Right kidney (tissue), 1 donor: Measurements from ENCODE around the gene FAM174B.

ENCODE experiments used
- DNase-seq: peaks from one replicate; pipeline ENCODE4 v3.0.0-alpha.2; 2016

Gene FAM174B

DNA sequence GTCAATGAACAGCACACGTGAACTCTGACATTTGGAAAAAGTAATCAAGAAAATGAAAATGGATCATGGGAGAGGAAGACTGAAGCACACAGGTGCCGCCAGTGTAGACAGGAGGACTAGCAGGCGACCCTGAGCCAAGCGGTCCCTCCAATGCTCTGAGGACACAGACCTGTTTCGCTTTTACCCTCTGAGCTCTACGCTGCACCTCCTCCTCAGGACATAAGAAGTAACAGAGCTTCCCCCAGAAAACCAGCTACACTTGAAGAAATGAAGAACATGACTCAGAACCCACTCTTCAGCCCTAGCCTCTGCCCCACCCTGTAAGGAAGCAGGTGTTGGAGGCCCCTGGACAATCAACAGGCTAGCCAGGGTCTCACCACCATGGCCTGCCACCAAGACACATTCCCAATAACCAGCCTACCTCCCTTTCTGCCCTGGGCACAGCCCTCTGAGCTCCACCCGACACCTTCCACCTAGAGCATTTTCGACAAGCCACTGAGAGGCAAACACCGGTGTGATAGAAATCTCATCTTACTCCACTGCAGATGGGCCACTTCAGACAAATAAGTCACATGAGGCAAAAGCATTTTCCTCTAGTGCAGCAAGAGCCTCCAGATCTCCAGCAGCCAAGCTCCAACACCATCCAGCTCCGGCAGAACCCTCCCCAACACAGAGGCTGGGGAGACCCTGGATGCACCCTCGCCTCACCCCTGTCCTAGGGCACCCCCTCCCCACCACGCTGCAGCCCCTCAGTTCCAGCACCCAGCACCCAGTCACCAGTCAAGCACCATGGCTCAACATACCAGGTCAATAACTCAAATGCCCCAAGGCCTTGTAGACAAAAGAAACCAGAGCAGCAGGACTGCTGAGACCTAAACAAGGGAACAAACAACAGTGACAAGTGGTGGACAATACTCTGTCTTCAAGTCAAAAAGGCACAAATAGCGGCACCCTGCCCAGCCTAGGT, 11.4 kb downstream of the FAM174B start:
- no peak for DNase-seq

DNA sequence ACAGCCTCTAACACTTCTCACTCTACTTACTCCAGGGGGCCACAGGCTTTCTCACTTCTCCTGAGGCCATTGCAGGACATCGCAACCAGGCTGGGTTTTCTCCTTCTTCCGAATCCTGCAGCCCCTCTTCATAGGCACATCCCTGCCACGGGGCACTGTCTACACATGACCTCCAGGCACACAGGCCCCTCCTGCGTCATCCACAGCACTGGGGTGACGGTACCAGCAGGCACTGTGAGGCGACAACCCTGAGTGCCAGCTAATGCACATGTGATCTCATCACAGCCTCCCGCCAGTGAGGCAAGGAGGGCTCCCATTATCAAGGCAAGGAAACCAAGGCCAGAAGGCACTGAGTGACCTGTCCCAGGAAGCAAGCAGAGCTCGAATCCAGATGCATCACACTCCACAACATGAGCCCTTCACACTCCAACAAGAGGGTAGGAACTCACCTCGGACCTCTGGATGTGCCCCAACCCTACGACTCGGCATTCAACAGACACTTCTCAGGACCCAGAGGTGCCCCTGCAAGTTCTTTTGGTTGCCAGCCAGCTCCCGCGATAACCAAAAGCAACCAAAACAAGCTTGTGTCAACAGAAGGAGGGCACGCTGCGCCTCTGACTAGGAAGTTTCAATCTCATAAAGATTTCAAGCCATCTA, 16.7 kb downstream of the FAM174B start:
- DNase-seq: no peak

DNA sequence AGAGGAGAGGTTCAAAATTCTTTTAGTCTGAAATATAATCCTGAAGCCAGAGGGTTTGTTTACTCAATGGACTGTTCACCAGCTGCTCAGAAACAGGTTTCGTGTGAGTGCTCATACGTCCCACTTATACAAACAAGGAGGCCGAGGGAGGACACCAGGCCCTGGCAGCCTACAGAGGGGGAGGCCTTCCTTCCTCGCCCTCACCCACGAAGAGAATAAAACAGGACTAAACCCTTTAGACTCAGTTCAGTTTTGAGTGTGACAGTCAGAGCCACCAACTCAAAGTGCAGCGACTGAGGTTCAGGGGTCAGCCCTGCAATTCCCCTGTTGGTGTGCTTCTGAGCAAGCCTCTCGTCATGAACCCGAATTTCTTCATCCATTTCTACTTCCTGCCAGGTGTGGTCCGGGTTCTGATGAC, 17.3 kb downstream of the FAM174B start:
- DNase-seq: peak; percentile 59

DNA sequence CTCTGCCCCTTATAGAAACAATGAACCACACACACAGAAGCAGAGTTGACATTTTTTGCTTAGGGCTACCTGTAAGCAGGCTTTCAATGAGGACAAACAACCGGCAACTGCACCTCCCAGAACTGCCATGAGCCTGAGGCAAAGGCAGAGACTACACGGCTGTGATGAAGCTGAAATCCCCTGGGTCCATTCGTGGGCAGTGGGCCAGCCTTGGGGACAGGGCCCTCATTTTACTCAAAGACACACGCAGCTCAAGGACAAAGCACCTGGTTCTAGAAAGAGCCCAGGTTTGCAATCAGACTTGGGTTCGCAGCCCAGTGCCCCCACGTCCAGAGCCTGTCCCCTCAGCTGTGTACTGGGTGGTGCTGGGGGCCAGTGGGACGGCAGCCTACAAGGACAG, 17.9 kb downstream of the FAM174B start:
- DNase-seq: peak; percentile 38

DNA sequence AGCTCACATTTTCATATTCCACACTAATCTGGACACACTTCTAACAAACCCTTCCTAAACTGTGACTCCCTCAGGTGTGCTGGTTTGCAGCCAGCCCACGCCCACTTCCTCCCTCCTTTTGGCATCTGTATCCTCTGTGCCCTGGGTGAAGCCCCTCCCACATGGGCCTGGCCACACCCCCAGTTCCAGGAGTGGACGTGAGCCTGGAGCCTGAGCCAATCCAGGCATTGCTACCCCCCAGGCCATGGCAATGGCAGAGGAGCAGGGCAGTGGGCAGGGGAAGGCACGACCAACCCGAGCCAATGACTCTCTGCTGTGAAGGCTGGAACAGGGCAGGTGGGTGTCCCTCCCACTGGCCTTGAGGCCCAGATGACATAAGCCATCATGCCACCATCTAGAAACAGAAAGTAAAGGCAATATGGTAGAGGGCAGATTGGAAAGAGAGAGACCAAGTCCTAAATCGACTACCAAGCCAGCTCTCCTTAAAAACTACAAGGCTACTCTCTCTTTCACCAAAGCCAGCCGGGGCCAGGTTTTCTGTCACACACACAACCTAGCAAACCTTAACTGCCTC, 18.6 kb downstream of the FAM174B start:
- DNase-seq: no peak

DNA sequence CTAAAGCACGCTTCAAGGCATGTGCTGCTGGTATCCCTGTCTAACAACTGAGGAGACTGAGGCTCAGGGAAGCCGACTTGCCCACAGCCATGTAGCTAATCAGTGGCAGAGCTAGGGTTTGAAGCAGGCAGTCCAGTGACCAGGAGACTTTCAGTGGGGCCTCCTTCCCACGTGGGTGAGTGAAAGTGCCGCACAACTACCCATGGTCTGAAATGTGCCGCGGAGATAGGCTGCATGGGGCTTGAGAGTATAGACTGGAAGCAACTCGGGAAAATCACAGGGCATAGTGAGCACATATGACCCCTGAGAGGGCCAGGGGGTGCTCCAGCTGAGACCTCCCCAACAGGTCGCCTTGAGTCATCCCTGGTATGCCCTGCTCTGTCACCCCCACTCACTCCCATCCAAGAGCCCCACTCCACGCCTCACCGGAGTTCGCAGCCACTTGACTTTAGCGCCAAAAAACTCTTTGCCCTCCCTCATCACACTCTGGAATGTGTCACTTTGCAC, 19.1 kb downstream of the FAM174B start:
- no peak for DNase-seq

DNA sequence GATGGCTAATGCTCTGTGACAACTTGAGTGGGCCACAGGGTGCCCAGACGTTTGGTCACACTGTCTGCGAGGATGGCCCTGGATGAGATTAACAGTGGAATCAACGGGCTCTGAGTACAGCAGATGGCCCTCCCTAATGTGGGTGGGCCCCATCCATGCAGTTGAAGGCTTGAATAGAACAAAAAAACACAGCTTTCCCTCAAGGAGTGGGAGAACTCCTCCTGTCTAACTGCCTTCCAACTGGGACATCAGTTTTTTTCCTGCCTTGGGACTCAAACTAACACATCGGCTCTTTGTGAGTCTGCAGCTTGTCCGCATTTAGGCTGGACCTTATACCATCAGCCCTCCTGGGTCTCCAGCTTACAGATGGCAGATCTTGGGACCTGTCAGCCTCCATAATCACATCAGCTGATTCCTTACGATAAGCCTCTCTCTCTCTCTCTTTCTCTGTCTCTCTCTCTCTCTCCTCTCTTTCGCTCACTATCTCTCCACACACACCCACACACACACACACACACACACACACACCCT, 20.8 kb downstream of the FAM174B start:
- no peak for DNase-seq

DNA sequence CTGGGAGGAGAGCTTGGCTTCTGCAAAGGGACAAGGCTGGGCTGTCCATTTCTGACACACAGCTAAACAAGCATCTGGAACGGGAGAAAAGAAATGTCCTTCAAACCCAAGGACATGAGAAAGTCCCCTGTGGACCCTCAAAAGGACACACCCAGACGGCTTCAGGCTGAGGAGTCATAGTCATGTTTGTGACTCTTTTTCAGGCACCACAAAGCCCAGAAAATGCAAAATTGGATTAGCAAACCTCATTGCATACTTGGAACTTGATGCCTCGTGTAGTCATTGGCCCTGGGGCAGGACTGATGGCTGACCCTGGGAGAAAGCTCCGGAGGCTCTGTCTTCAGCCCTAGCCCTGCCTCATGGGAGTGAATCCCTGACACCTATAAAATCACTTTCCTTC, 21.5 kb downstream of the FAM174B start:
- DNase-seq: no peak

DNA sequence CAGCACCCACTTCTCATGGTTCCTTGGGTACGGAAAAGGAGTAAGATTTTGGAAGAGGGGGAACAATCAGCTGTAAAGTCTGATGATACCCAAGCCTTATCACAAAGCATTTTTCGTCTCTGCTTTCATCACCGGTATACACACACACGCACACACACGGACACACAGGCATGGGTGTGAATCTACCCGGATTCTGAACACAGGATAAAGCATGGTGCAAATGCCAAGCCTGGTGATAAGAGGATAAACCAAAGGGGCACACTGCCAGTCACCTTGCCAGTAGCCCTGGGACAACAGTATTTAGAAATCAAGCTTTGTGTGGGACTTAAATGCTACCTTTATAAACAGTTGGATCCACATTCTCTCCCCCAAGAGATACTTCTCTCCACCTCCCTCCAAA, 22.2 kb downstream of the FAM174B start:
- DNase-seq: no peak

DNA sequence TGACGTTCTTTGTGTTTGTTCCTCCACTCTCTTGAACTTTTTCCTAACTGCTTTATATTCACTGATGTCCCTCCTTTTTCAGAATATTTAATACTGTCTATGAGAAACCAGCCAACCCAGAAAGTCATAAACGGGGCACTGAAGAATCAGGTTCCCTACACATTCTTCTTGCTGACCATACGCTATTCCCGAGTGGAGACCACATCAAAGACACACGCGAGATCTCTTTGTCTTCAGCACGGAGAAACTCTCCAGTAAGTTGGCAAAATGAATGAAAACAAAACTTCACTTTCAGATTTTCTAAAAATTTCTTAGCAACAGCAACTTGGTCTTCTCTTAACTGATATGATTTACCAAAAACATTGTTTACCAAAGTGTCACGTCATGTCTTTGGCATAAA, 22.6 kb downstream of the FAM174B start:
- no peak for DNase-seq

DNA sequence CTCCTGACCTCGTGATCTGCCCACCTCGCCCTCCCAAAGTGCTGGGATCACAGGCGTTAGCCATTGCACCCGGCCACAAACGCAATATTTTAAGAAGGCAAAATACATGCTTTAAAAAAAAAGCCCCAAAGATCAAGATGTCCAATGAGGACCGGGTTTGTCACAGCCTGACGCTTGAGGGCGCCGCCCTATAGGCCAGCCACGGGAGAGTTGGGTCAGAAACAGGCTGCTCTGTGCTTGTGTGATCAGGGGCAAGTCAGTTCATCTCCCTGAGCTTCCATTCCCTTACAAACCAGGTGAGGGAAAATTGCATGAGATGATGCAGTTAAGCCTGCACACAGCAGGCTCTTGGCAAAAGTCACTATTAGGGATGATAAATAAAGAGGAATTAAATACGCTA, 23.9 kb downstream of the FAM174B start:
- no peak for DNase-seq

DNA sequence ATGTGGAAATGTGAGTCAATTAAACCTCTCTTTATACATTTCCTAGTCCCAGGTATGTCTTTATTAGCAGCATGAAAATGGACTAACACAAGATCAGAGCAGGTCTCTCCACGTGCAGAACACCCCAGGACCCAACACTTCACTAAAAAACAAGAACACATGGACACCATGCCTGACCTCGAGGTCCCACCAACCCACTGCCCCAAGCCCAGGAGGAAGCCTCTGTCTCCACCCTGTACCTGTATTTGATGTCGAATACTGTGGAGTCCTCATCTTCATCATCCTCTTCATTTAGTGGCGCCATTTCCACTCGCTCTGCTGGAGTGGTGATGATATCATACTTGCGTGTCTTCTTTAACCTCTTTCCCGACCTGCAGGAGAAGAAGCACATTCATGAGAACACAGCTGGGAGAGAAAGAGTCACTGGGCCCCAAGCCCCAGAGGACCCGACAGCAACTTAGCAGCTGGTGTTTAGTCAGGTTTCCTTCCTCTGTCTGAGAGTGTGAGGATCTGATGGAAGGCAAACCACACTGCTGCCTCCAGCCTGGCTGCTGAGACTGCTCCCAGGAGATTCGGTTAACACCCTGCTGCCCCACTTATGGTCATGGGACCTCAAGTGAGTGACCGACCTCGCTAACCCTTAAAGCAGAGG, 25.5 kb downstream of the FAM174B start:
- no peak for DNase-seq

DNA sequence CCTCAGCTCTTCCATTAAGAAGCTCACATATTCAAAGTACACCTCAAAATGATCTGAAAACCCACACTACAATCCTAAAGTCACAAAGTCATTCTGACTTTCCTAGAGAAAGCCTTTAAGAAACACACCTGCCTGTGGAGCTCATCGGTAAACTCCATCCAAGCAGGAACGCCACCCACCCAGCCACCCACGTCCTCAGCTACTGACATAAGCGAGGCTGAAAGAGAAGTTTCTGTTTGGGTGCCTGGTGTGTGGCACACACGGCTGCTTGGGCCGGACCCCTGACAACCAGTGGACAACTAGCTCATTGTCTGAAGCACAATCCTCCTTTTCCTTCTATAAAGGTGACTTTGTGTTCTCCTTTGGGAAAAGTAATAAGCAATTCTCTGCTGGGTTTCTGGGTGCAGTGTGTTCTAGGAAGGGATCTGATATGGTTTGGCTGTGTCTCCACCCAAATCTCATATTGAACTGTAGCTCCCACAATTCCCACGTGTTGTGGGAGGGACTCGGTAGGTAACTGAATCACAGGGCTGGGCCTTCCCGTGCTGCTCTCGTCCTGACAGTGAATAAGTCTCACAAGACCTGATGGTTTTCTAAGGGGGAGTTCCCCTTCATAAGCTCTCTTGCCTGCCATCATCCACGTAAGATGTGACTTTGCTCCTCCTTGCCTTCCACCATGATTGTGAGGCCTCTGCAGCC, 26.1 kb downstream of the FAM174B start:
- DNase-seq: no peak

DNA sequence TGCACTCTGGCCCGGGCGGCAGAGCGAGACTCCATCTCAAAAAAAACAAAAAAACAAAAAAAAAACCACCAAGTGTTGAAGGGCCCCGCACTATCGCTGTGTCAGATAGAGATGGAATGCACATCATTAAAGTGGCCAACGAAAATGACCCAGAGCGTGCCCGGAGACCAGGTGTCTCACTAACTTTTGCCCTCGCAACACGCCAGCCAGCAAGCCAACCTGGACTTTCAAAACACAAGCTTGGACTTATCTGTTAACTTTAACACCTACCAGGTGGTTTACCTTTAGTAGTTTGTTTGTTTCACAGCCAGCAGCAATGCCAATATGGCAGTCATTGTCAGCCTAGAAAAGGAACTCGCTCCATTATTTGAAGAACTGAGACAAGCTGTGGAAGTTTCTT, 28.6 kb downstream of the FAM174B start:
- DNase-seq: no peak

DNA sequence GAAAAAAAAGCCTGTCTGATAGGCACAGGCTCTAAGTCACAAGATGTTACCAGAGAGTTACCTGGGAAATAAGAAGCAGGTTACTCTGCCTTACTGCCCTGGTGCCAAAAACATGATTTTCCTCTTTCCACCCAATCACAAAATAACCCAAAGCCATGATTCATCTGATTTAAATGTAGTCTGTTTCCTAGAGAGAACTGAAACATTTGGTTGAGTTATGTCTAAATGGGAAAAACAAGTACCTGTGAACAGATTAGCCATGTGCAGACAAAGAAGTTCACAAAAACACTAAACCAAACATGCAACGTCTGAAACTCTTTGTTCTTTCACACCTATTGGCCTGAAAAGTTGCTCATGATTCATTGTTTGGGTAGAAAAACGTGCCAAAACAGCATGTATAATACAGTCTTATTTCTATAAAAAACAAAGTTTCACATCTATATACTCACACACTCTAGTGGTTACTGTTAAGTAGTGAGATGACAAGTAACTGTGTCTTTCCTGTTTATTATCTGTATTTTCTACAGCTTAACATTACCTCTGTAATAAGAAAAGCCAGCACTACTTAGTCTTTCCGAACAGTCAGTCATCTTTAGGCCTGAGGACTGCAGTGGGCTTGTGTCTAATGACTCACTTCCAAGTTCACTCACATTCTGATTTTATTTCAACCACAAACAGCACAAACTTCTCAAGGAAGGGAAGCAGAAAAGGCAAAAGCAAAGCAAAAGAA, 30.2 kb downstream of the FAM174B start:
- no peak for DNase-seq

DNA sequence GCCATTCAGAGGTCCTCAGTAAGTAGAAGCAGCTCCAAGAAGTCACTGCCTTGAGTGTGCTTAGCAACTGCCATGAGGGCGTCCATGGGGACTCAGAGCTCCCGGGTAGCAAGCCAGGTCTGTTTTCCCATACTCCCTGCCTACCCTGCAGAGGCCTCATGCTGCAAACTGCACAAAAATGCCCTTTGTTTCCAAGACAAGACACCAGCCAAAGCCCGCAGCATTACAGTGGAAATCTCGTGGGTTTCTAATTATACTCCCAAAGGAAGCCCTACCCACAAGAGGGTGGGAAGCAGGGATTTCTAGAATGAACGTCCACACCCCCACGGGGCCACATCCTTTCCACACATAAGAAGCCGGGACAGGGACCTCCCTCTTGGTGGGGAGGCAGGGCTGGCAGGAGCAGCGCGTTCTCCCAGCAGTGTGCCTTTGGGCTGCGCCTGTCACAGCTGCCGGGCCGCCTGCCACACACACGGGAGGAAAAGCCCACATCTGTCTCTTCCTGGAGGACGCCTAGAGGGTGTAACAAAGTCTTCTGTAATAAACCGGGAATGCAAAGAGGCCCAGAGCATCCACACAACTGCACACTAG, 31.1 kb downstream of the FAM174B start:
- peak; percentile 30 for DNase-seq

DNA sequence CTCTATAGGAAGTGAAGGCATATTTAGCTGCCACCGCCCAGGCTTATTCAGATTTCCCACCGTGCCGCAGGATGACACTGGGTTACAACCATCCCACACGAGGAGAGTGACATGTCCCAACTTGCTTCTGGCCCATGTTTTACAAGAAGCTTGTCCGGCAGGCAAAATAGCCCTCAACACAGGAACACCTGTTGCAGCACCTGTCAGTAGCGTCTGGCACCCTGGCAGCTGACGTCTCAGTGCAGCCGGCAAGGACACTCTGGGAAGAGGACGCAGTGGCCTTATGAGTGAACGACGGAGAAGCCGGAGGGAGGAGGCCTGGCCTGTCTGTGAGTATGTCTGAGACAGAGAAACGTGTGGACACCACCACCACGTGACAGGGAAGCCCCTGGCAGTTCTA, 32.1 kb downstream of the FAM174B start:
- no peak for DNase-seq

DNA sequence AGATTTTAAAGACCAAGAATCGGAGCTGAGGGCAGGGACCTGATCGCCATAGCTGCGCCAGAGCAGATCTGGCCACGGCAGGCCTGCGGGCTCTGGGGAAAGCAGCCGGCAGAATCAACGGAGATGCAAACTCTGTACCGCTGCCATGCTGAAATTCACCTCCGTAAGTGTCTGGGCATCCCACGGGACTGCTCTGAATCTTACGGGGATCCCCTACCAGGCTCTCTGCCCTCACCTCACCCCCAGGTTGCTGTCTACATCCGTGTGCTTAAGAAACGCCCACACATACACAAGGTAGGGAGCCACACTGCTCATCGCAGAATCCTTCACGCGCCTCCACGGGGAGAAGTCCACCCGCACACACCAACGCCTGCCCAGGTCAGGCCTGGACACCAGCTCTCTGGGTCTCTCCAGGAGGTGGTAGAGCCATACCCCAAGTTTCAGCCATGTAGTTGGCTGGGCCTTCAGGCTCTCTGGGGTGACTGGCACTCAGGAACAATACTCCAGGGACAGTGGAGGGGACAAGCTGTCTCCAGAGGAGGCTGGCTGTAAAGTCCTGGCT, 33.5 kb downstream of the FAM174B start:
- no peak for DNase-seq

DNA sequence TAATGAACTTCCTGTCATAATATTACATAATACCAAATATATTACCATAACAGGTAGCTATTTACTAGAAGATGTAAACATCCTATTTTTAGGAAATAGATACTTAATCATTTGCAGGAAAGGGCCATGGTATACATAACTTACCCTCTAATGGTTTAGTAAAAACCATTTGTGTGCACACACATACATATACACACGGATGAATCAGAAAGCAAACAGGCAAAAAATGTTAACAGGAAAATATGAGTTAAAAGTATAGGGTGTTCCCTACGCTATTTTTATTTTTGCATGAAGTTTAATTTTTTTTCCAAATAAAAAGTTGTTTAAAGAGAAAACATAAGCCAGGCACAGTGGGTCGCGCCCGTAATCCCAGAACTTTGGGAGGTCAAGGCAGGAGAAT, 34.6 kb downstream of the FAM174B start:
- no peak for DNase-seq
